ENCODE results near the gene WWC2.

DNA sequence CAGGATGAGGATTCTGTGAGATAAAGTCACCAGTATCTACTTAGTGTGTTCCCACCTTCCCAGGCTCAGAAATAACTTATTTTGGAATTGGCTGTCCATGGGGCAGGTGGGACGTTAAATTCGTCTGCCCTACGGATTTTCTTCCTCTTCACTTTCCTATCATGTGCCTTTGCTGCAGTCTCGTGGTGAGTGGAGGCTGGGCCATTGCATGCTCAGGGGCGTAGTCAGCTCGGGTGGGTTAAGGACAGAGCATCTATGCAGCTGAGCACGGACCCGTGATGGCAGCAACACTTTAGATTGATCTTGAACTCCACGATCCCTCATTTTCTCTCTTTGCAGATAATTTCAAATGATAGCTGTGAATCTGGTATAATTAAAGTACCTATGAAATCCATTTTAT, 169.5 kb downstream of the WWC2 start:
- TF ChIP-seq SIN3A (IDR thresholded peaks at IDR 0.05; ENCODE audit: low read depth) (no peak), EZH2 (IDR thresholded peaks at IDR 0.05) (no peak), POLR2A (IDR thresholded peaks at IDR 0.05; ENCODE audit: borderline replicate concordance, extremely low read depth, insufficient read depth, insufficient read length) (no peak), YY1 (IDR thresholded peaks at IDR 0.05; ENCODE audit: extremely low read depth, insufficient replicate concordance, low read depth, low read length) (no peak), TCF7L2 (IDR thresholded peaks at IDR 0.05; ENCODE audit: borderline replicate concordance, extremely low read depth, insufficient read depth, insufficient read length) (no peak), SP1 (IDR thresholded peaks at IDR 0.05; ENCODE audit: low read depth) (no peak), ZNF274 (IDR thresholded peaks at IDR 0.05; ENCODE audit: low read depth, low read length) (no peak), ZFX (IDR thresholded peaks at IDR 0.05) (no peak), FOSL1 (IDR thresholded peaks at IDR 0.05; ENCODE audit: low read depth) (no peak), POLR2AphosphoS5 (IDR thresholded peaks at IDR 0.05; ENCODE audit: low read depth, low read length) (no peak)
- TF ChIP-seq, protein P1, sequence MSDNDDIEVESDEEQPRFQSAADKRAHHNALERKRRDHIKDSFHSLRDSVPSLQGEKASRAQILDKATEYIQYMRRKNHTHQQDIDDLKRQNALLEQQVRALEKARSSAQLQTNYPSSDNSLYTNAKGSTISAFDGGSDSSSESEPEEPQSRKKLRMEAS (IDR thresholded peaks at IDR 0.05), result no peak
- TF ChIP-seq, protein P2, sequence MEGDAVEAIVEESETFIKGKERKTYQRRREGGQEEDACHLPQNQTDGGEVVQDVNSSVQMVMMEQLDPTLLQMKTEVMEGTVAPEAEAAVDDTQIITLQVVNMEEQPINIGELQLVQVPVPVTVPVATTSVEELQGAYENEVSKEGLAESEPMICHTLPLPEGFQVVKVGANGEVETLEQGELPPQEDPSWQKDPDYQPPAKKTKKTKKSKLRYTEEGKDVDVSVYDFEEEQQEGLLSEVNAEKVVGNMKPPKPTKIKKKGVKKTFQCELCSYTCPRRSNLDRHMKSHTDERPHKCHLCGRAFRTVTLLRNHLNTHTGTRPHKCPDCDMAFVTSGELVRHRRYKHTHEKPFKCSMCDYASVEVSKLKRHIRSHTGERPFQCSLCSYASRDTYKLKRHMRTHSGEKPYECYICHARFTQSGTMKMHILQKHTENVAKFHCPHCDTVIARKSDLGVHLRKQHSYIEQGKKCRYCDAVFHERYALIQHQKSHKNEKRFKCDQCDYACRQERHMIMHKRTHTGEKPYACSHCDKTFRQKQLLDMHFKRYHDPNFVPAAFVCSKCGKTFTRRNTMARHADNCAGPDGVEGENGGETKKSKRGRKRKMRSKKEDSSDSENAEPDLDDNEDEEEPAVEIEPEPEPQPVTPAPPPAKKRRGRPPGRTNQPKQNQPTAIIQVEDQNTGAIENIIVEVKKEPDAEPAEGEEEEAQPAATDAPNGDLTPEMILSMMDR (IDR thresholded peaks at IDR 0.05 in 2 of 3, conservative IDR thresholded peaks at IDR 0.05 in 1 of 3; ENCODE audit: borderline replicate concordance in 1 of 3, insufficient read depth in 1 of 3, low read depth in 2 of 3, low read length in 2 of 3), result no peak
- TF ChIP-seq, protein P3, sequence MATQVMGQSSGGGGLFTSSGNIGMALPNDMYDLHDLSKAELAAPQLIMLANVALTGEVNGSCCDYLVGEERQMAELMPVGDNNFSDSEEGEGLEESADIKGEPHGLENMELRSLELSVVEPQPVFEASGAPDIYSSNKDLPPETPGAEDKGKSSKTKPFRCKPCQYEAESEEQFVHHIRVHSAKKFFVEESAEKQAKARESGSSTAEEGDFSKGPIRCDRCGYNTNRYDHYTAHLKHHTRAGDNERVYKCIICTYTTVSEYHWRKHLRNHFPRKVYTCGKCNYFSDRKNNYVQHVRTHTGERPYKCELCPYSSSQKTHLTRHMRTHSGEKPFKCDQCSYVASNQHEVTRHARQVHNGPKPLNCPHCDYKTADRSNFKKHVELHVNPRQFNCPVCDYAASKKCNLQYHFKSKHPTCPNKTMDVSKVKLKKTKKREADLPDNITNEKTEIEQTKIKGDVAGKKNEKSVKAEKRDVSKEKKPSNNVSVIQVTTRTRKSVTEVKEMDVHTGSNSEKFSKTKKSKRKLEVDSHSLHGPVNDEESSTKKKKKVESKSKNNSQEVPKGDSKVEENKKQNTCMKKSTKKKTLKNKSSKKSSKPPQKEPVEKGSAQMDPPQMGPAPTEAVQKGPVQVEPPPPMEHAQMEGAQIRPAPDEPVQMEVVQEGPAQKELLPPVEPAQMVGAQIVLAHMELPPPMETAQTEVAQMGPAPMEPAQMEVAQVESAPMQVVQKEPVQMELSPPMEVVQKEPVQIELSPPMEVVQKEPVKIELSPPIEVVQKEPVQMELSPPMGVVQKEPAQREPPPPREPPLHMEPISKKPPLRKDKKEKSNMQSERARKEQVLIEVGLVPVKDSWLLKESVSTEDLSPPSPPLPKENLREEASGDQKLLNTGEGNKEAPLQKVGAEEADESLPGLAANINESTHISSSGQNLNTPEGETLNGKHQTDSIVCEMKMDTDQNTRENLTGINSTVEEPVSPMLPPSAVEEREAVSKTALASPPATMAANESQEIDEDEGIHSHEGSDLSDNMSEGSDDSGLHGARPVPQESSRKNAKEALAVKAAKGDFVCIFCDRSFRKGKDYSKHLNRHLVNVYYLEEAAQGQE (IDR thresholded peaks at IDR 0.05; ENCODE audit: low read depth), result no peak
